GM23338 (cell line): ENCODE measurements around the gene AFF3. TPM values are rescaled to one million over a fixed set of nuclear protein-coding genes. Genes with fewer than 3 reads are reported as not detected.

Experiments used
- ATAC-seq: fragments of 200-7000 bp; cut with Tn5 transposase; 3 replicates; pipeline ENCODE4 v1.9.1; 2020
- DNase-seq: peaks from one replicate; pipeline ENCODE4 v3.0.0-alpha.2; 2015; ENCODE audit warnings: low spot score
- H2AFZ ChIP-seq: fragments of 200-600 bp; sonication (generic); 2 replicates; pipeline ENCODE4 v1.8.0; 2016; ENCODE audit warnings: antibody characterized with exemption, mild to moderate bottlenecking, moderate library complexity
- H3F3A ChIP-seq: fragments of 200-600 bp; sonication (generic); replicated peaks from 2 replicates; pipeline ENCODE4 v1.8.0; 2017; ENCODE audit warnings: antibody characterized with exemption, mixed run types, low read depth
- H3K27ac ChIP-seq: fragments of 200-600 bp; sonication (generic); 2 replicates; pipeline ENCODE4 v1.6.1; 2016; ENCODE audit warnings: low read depth
- H3K27me3 ChIP-seq: fragments of 200-600 bp; sonication (generic); 2 replicates; pipeline ENCODE4 v1.8.0; 2016; ENCODE audit warnings: mild to moderate bottlenecking, mixed run types, moderate library complexity; ENCODE audit not compliant: insufficient read depth
- H3K36me3 ChIP-seq: fragments of 200-600 bp; sonication (generic); 2 replicates; pipeline ENCODE4 v1.8.0; 2016; ENCODE audit warnings: mild to moderate bottlenecking; ENCODE audit not compliant: insufficient read depth
- H3K4me1 ChIP-seq: fragments of 200-600 bp; sonication (generic); 2 replicates; pipeline ENCODE4 v1.8.0; 2016; ENCODE audit warnings: mild to moderate bottlenecking, moderate library complexity; ENCODE audit not compliant: insufficient read depth
- H3K4me2 ChIP-seq: fragments of 200-600 bp; sonication (generic); 2 replicates; pipeline ENCODE4 v1.7.1; 2017; ENCODE audit warnings: mixed run types
- H3K4me3 ChIP-seq: fragments of 200-600 bp; sonication (generic); 2 replicates; pipeline ENCODE4 v1.6.1; 2016; ENCODE audit warnings: mixed run types
- H3K79me2 ChIP-seq: fragments of 200-600 bp; sonication (generic); replicated peaks from 2 replicates; pipeline ENCODE4 v1.8.0; 2017; ENCODE audit warnings: mild to moderate bottlenecking; ENCODE audit not compliant: insufficient read depth
- H3K9me2 ChIP-seq: fragments of 200-600 bp; sonication (generic); 2 replicates; pipeline ENCODE4 v1.8.0; 2017; ENCODE audit not compliant: insufficient read depth
- H4K20me1 ChIP-seq: fragments of 200-600 bp; sonication (generic); replicated peaks from 2 replicates; pipeline ENCODE4 v1.8.0; 2017; ENCODE audit warnings: mild to moderate bottlenecking; ENCODE audit not compliant: insufficient read depth
- H3K27ac Mint-ChIP-seq: 2 replicates; pipeline ENCODE4 v1.8.0; 2020; ENCODE audit warnings: inconsistent platforms, mild to moderate bottlenecking, moderate library complexity, mixed read lengths
- H3K27me3 Mint-ChIP-seq: 3 replicates; pipeline ENCODE4 v1.8.0; 2022; ENCODE audit warnings: low read depth, mild to moderate bottlenecking, moderate library complexity, mixed read lengths, inconsistent platforms; ENCODE audit not compliant: insufficient read depth, poor library complexity
- H3K36me3 Mint-ChIP-seq: 3 replicates; pipeline ENCODE4 v1.8.0; 2021; ENCODE audit warnings: low read depth, mild to moderate bottlenecking, inconsistent platforms, moderate library complexity, mixed read lengths
- H3K4me1 Mint-ChIP-seq: 3 replicates; pipeline ENCODE4 v1.8.0; 2020; ENCODE audit warnings: mild to moderate bottlenecking, inconsistent platforms, mixed read lengths
- H3K4me3 Mint-ChIP-seq: 3 replicates; pipeline ENCODE4 v1.8.0; 2021; ENCODE audit warnings: moderate library complexity, mild to moderate bottlenecking, inconsistent platforms, mixed read lengths
- H3K9me3 Mint-ChIP-seq: 3 replicates; pipeline ENCODE4 v1.8.0; 2020; ENCODE audit warnings: moderate library complexity, mild to moderate bottlenecking, inconsistent platforms, mixed read lengths
- ETS1 ChIP-seq: IDR thresholded peaks from 2 replicates; pipeline ENCODE4 v1.6.1; 2016; ENCODE audit warnings: antibody characterized with exemption
- EZH2 ChIP-seq: fragments of 200-600 bp; sonication (generic); IDR thresholded peaks from one replicate; pipeline ENCODE4 v1.8.0; 2017; ENCODE audit warnings: antibody characterized with exemption, mild to moderate bottlenecking, low read depth; ENCODE audit not compliant: unreplicated experiment
- EZH2phosphoT487 ChIP-seq: fragments of 200-600 bp; sonication (generic); IDR thresholded peaks from one replicate; pipeline ENCODE4 v1.8.1; 2018; ENCODE audit warnings: antibody characterized with exemption; ENCODE audit not compliant: unreplicated experiment
- JUNB ChIP-seq: IDR thresholded peaks from one replicate; pipeline ENCODE4 v1.6.1; 2016; ENCODE audit warnings: antibody characterized with exemption; ENCODE audit not compliant: unreplicated experiment
- NANOG ChIP-seq: IDR thresholded peaks from 2 replicates; pipeline ENCODE4 v1.6.1; 2016; ENCODE audit warnings: antibody characterized with exemption, borderline replicate concordance
- POLR2AphosphoS5 ChIP-seq: IDR thresholded peaks from 2 replicates; pipeline ENCODE4 v1.6.1; 2016; ENCODE audit warnings: antibody characterized with exemption, low read depth
- REST ChIP-seq: IDR thresholded peaks from one replicate; pipeline ENCODE4 v1.6.1; 2018; ENCODE audit warnings: antibody characterized with exemption; ENCODE audit not compliant: unreplicated experiment
- STAT1 ChIP-seq: IDR thresholded peaks from one replicate; pipeline ENCODE4 v1.6.1; 2016; ENCODE audit warnings: antibody characterized with exemption; ENCODE audit not compliant: unreplicated experiment
- ZNF114 ChIP-seq: fragments of 250-450 bp; sonication (Bioruptor Pico); IDR thresholded peaks from 2 replicates; pipeline ENCODE4 v1.5.0; 2020; ENCODE audit warnings: mild to moderate bottlenecking, moderate library complexity
- ZNF331 ChIP-seq: fragments of 250-450 bp; sonication (Bioruptor Pico); IDR thresholded peaks from 2 replicates; pipeline ENCODE4 v1.5.0; 2020; ENCODE audit warnings: low read depth, mild to moderate bottlenecking, moderate library complexity
- ZNF462 ChIP-seq: fragments of 250-450 bp; sonication (Bioruptor Pico); IDR thresholded peaks from 2 replicates; pipeline ENCODE4 v1.5.0; 2020; ENCODE audit warnings: mild to moderate bottlenecking, moderate library complexity
- polyA plus RNA-seq: library from polyadenylated mRNA; unstranded; fragments of >200 nt; fragmentation: Nextera tagmentation; extraction: Ambion mirVana; gene quantifications from 2 replicates; pipeline ENCODE4 v1.2.1, GENCODE V29; 2016
- total RNA-seq: library from RNA; depleted of rRNA; stranded (reverse); fragments of >200 nt; shearing (Covaris generic); gene quantifications from 2 replicates; pipeline ENCODE4 v1.2.3, GENCODE V29; 2014
- TF ChIP-seq, protein P1 (sequence below), 2 experiments: fragments of 200-600 bp in 1 of 2; sonication (generic) in 1 of 2; conservative IDR thresholded peaks; 2 replicates each; pipeline versions ENCODE4 v1.5.1 to v1.6.1; 2016 to 2017; ENCODE audit warnings: antibody characterized with exemption in 2 of 2, low read depth in 2 of 2, mild to moderate bottlenecking in 2 of 2, moderate library complexity in 1 of 2

The AFF3 gene
- total and polyA plus RNA-seq, 2 experiments from 2014 or later = 0.73 to 1.4 TPM

DNA sequence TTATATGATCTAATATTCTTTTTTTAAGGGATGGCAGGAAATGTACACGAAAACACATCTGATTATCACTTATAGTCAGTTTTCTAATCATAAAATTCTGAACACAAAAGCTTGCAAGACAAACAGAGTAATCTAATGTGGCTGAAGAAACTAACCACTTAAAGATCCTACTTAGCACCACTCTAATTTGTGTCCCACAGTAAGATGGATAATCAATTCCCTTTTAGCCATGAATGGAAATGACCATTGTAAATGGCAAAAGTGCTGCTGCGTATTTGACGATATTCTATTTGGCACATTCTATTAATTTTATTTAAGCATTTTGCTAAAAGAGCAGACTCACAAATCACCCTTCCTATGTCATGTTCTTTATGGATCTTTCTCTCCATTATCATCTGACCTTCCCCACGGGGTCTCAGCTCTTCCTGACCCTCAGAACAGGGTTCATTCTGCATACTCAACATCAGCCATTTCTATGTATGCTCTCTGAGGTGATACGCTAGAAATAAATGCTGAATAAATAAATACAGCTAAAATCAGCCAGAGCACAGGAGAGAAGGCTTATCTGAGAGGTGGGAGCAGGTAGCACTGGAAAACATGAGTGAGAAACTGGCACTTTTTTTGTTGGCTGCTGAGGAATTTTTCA, 295.8 kb downstream of the AFF3 start:
- H3K9me2 ChIP-seq = no peaks in the 10 kb centered on the region
- TF ChIP-seq EZH2phosphoT487 = no peak
- TF ChIP-seq ETS1 = no peak
- no peak for TF ChIP-seq EZH2
- TF ChIP-seq STAT1 = no peak
- TF ChIP-seq, protein P1, sequence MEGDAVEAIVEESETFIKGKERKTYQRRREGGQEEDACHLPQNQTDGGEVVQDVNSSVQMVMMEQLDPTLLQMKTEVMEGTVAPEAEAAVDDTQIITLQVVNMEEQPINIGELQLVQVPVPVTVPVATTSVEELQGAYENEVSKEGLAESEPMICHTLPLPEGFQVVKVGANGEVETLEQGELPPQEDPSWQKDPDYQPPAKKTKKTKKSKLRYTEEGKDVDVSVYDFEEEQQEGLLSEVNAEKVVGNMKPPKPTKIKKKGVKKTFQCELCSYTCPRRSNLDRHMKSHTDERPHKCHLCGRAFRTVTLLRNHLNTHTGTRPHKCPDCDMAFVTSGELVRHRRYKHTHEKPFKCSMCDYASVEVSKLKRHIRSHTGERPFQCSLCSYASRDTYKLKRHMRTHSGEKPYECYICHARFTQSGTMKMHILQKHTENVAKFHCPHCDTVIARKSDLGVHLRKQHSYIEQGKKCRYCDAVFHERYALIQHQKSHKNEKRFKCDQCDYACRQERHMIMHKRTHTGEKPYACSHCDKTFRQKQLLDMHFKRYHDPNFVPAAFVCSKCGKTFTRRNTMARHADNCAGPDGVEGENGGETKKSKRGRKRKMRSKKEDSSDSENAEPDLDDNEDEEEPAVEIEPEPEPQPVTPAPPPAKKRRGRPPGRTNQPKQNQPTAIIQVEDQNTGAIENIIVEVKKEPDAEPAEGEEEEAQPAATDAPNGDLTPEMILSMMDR (conservative IDR thresholded peaks at IDR 0.05; ENCODE audit: low read depth in 2 of 2) = no peak
- no peak for TF ChIP-seq JUNB
- no peak for TF ChIP-seq REST
- no peak for TF ChIP-seq ZNF462 (CRISPR knock-in tag)
- no peak for TF ChIP-seq ZNF114 (CRISPR knock-in tag)
- TF ChIP-seq POLR2AphosphoS5 = no peak
- no peak for TF ChIP-seq NANOG
- TF ChIP-seq ZNF331 = no peak
- no peak overlapping the region for H3K4me2 ChIP-seq
- no peak overlapping the region for H3K4me3 ChIP-seq
- no peaks in the 10 kb centered on the region for H3K27me3 ChIP-seq
- no peak overlapping the region for H3K27ac ChIP-seq
- no peaks in the 10 kb centered on the region for H4K20me1 ChIP-seq
- H3F3A ChIP-seq = no peaks in the 10 kb centered on the region
- Mint-ChIP-seq H3K27me3 (no peaks in the 10 kb centered on the region), H3K4me1 (peaks cover 2% of the 10 kb centered on the region; the same call in 2 of the 3 replicates), H3K36me3 (no peaks in the 10 kb centered on the region), H3K4me3 (no peak overlapping the region), H3K27ac (no peak overlapping the region), H3K9me3 (no peaks in the 10 kb centered on the region)
- no peak overlapping the region for H2AFZ ChIP-seq
- no peak for ATAC-seq
- H3K4me1 ChIP-seq = no peaks in the 10 kb centered on the region
- H3K36me3 ChIP-seq = no peaks in the 10 kb centered on the region
- no peaks in the 10 kb centered on the region for H3K79me2 ChIP-seq
- no peak for DNase-seq
